Measurements from ENCODE around the gene WNT1.

Gene WNT1

GRCh38 chr12:48990552-48990951 lies 12.4 kb downstream of the WNT1 start:
- Histone ChIP-seq H3K4me1 (ENCODE audit: low read length) (0 out of 2 replicates have a peak, but pooled peaks cover 4% of the 10 kb centered on the region), H3K4me3 (ENCODE audit: low read length) (no peak overlapping the region), H3K36me3 (replicated peaks; ENCODE audit: low read depth, low read length) (no peaks in the 10 kb centered on the region), H3K27me3 (ENCODE audit: low read depth, low read length) (peaks cover 10% of the 10 kb centered on the region), H3K4me2 (ENCODE audit: low read length) (no peak overlapping the region), H3K27ac (ENCODE audit: low read length) (no peak overlapping the region), H3K9me3 (ENCODE audit: insufficient read depth, low read length) (no peaks in the 10 kb centered on the region), H2AFZ (ENCODE audit: low read depth, low read length) (no peak overlapping the region), H4K20me1 (ENCODE audit: insufficient read depth, low read length) (no peaks in the 10 kb centered on the region), H3K9ac (ENCODE audit: low read length) (no peak overlapping the region), H3K79me2 (ENCODE audit: low read length) (no peaks in the 10 kb centered on the region)
- TF ChIP-seq EZH2phosphoT487 (IDR thresholded peaks at IDR 0.05; ENCODE audit: low read depth) = no peak
- TF ChIP-seq, protein P1, sequence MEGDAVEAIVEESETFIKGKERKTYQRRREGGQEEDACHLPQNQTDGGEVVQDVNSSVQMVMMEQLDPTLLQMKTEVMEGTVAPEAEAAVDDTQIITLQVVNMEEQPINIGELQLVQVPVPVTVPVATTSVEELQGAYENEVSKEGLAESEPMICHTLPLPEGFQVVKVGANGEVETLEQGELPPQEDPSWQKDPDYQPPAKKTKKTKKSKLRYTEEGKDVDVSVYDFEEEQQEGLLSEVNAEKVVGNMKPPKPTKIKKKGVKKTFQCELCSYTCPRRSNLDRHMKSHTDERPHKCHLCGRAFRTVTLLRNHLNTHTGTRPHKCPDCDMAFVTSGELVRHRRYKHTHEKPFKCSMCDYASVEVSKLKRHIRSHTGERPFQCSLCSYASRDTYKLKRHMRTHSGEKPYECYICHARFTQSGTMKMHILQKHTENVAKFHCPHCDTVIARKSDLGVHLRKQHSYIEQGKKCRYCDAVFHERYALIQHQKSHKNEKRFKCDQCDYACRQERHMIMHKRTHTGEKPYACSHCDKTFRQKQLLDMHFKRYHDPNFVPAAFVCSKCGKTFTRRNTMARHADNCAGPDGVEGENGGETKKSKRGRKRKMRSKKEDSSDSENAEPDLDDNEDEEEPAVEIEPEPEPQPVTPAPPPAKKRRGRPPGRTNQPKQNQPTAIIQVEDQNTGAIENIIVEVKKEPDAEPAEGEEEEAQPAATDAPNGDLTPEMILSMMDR (IDR thresholded peaks at IDR 0.05; ENCODE audit: low read depth, low read length) = no peak

DNA sequence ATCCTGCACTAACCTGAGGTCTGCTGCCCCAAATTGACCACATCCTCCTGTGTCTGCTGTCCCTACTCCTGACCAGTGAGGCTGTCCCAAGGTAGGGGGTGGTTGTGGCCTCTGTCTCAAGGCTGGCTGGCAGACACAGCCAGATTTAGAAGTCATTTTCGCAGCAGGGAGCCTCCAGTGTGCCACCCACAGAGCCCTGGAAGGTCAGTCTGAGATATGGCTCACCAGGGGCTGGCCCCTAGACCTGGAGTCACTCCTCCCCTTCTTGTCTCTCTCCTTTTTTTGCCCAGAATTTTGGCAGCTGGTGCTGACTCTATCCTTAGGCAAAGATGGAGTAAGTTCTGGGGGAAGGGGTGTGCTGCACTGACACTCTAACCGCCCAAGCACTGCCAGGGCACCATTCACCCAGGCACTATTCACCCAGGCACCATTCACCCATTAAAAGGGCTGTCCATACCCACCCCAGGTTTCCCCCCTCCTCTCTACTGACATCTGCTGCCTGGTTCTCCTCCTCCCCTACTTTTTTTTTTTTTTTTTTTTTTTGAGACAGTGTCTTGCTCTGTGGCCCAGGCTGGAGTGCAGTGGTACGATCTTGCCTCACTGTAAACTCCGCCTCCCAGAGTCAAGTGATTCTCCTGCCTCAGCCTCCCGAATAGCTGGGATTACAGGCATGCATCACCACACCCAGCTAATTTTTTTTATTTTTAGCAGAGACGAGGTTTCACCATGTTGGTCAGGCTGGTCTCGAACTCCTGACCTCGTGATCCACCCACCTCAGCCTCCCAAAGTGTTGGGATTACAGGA lies 13.3 kb downstream of the WNT1 start:
- Histone ChIP-seq H3K27me3 (ENCODE audit: low read depth, low read length) (peaks cover 10% of the 10 kb centered on the region), H3K4me2 (ENCODE audit: low read length) (no peak overlapping the region), H3K4me1 (ENCODE audit: low read length) (0 out of 2 replicates have a peak, but pooled peaks cover 4% of the 10 kb centered on the region)

GRCh38 chr12:48993787-48994186 lies 15.7 kb downstream of the WNT1 start:
- no peaks in the 10 kb centered on the region for H4K20me1 ChIP-seq (ENCODE audit: insufficient read depth, low read length)
- H3K9ac ChIP-seq (ENCODE audit: low read length) = no peak overlapping the region
- H3K27me3 ChIP-seq (ENCODE audit: low read depth, low read length) = peaks cover 9% of the 10 kb centered on the region
- no peak overlapping the region for H3K4me2 ChIP-seq (ENCODE audit: low read length)
- no peak overlapping the region for H2AFZ ChIP-seq (ENCODE audit: low read depth, low read length)
- TF ChIP-seq, protein P1 (IDR thresholded peaks at IDR 0.05; ENCODE audit: low read depth, low read length) = no peak
- TF ChIP-seq EZH2phosphoT487 (IDR thresholded peaks at IDR 0.05; ENCODE audit: low read depth) = no peak
- peaks cover 14% of the 10 kb centered on the region for H3K4me1 ChIP-seq (ENCODE audit: low read length)
- H3K36me3 ChIP-seq (replicated peaks; ENCODE audit: low read depth, low read length) = no peaks in the 10 kb centered on the region
- no peaks in the 10 kb centered on the region for H3K9me3 ChIP-seq (ENCODE audit: insufficient read depth, low read length)
- H3K4me3 ChIP-seq (ENCODE audit: low read length) = no peak overlapping the region
- H3K79me2 ChIP-seq (ENCODE audit: low read length) = peaks cover 5% of the 10 kb centered on the region
- H3K27ac ChIP-seq (ENCODE audit: low read length) = no peak overlapping the region

More for the DNA sequence above, 13.3 kb downstream of the WNT1 start:
- no peaks in the 10 kb centered on the region for H3K36me3 ChIP-seq (replicated peaks; ENCODE audit: low read depth, low read length)
- H2AFZ ChIP-seq (ENCODE audit: low read depth, low read length) = 0 out of 2 replicates have a peak overlapping the region, but pooled peaks have one; percentile 4
- no peaks in the 10 kb centered on the region for H3K9me3 ChIP-seq (ENCODE audit: insufficient read depth, low read length)
- H3K27ac ChIP-seq (ENCODE audit: low read length) = no peak overlapping the region
- no peak overlapping the region for H3K9ac ChIP-seq (ENCODE audit: low read length)
- no peaks in the 10 kb centered on the region for H4K20me1 ChIP-seq (ENCODE audit: insufficient read depth, low read length)
- no peak overlapping the region for H3K4me3 ChIP-seq (ENCODE audit: low read length)
- no peaks in the 10 kb centered on the region for H3K79me2 ChIP-seq (ENCODE audit: low read length)
- TF ChIP-seq, protein P1 (IDR thresholded peaks at IDR 0.05; ENCODE audit: low read depth, low read length) = no peak
- no peak for TF ChIP-seq EZH2phosphoT487 (IDR thresholded peaks at IDR 0.05; ENCODE audit: low read depth)

- no peak overlapping the region for H2AFZ ChIP-seq (ENCODE audit: low read depth, low read length)
- H4K20me1 ChIP-seq (ENCODE audit: insufficient read depth, low read length) = no peaks in the 10 kb centered on the region
- peaks cover 15% of the 10 kb centered on the region for H3K4me1 ChIP-seq (ENCODE audit: low read length)
- no peak overlapping the region for H3K4me2 ChIP-seq (ENCODE audit: low read length)
- TF ChIP-seq EZH2phosphoT487 (IDR thresholded peaks at IDR 0.05; ENCODE audit: low read depth) = no peak
- TF ChIP-seq, protein P1 (IDR thresholded peaks at IDR 0.05; ENCODE audit: low read depth, low read length) = no peak
- no peaks in the 10 kb centered on the region for H3K9me3 ChIP-seq (ENCODE audit: insufficient read depth, low read length)
- H3K36me3 ChIP-seq (replicated peaks; ENCODE audit: low read depth, low read length) = no peaks in the 10 kb centered on the region
- H3K79me2 ChIP-seq (ENCODE audit: low read length) = peaks cover 10% of the 10 kb centered on the region
- H3K4me3 ChIP-seq (ENCODE audit: low read length) = no peak overlapping the region
- H3K27ac ChIP-seq (ENCODE audit: low read length) = no peak overlapping the region
- no peak overlapping the region for H3K9ac ChIP-seq (ENCODE audit: low read length)
- 0 out of 2 replicates have a peak, but pooled peaks cover 4% of the 10 kb centered on the region for H3K27me3 ChIP-seq (ENCODE audit: low read depth, low read length)
Measured at GRCh38 chr12:48994224-48995085, 16.3 kb downstream of the WNT1 start.

Data from OCI-LY3 (cell line).